PFSK-1 (cell line): Measurements from ENCODE around the gene DNAJC30.

Experiments
- FOXP2 ChIP-seq: optimal IDR thresholded peaks from 2 replicates; pipeline ENCODE3; 2011; ENCODE audit warnings: borderline replicate concordance, control low read depth, inconsistent platforms; ENCODE audit not compliant: insufficient read depth; ENCODE audit errors: extremely low read length, extremely low read depth
- POLR2AphosphoS5 ChIP-seq: IDR thresholded peaks from 2 replicates; pipeline ENCODE4 v1.6.1; 2012; ENCODE audit warnings: low read depth, mild to moderate bottlenecking, control low read depth, low read length, moderate library complexity
- REST ChIP-seq, 2 experiments: IDR thresholded peaks; 2 replicates each; pipeline versions ENCODE4 v1.6.1 to v1.8.0; 2011 to 2012; ENCODE audit warnings: low read depth in 2 of 2, low read length in 2 of 2, control low read depth in 1 of 2, inconsistent platforms in 1 of 2, mild to moderate bottlenecking in 1 of 2, moderate library complexity in 1 of 2; ENCODE audit not compliant: insufficient read depth in 1 of 2
- SIN3A ChIP-seq: IDR thresholded peaks from 2 replicates; pipeline ENCODE4 v1.6.1; 2012; ENCODE audit warnings: mild to moderate bottlenecking, low read length, moderate library complexity, borderline replicate concordance; ENCODE audit not compliant: insufficient read depth
- TAF1 ChIP-seq: IDR thresholded peaks from 2 replicates; pipeline ENCODE4 v1.6.1; 2012; ENCODE audit warnings: low read length, control low read depth, borderline replicate concordance; ENCODE audit not compliant: insufficient read depth

DNAJC30 gene

GRCh38 chr7:73633844-73634243 is 49.4 kb downstream of the DNAJC30 start:
- TF ChIP-seq FOXP2 (no peak), TAF1 (no peak), REST (IDR thresholded peaks at IDR 0.05; ENCODE audit: insufficient read depth in 1 of 2, low read depth in 2 of 2, low read length in 2 of 2) (no peak), SIN3A (no peak), POLR2AphosphoS5 (no peak)

- TF ChIP-seq SIN3A (no peak), TAF1 (no peak), FOXP2 (no peak)
Observed at GRCh38 chr7:73633323-73633722, 49.9 kb downstream of the DNAJC30 start.

- TF ChIP-seq SIN3A (no peak), POLR2AphosphoS5 (no peak), REST (IDR thresholded peaks at IDR 0.05; ENCODE audit: insufficient read depth in 1 of 2, low read depth in 2 of 2, low read length in 2 of 2) (no peak), TAF1 (no peak), FOXP2 (no peak)
Observed at GRCh38 chr7:73631558-73631957, 51.7 kb downstream of the DNAJC30 start.
